IMR-90 (cell line): ENCODE results near the gene LRFN2. TPM values are rescaled to one million over a fixed set of nuclear protein-coding genes. Genes with fewer than 3 reads are reported as not detected.

Experiments used
- ATAC-seq: fragments of 200-7000 bp; cut with Tn5 transposase; 2 replicates; pipeline ENCODE4 v1.9.1; 2020; ENCODE audit warnings: low read depth, mild to moderate bottlenecking, moderate library complexity
- BruUV-seq: library from RNA; stranded (reverse); fragments of 400-500 nt; replicated peaks from 2 replicates; lab custom pipeline; 2021; lab: Mats Ljungman, UMichigan
- CTCF ChIA-PET: fragments of 300-600 bp; formaldehyde crosslinking; extraction: SDS; loops from one replicate; lab custom pipeline; 2021; ENCODE audit warnings: antibody characterized with exemption; lab: Yijun Ruan, JAX
- POLR2A ChIA-PET: fragments of 300-600 bp; sonication (Branson Sonifier 250); formaldehyde crosslinking; loops from one replicate; lab custom pipeline; 2022; ENCODE audit warnings: antibody characterized with exemption; ENCODE audit not compliant: unreplicated experiment; lab: Charles Lee
- DNase-seq: peaks from one replicate; pipeline ENCODE4 v3.0.0; 2013
- H2AFZ ChIP-seq: replicated peaks from 2 replicates; pipeline ENCODE3; 2013; ENCODE audit warnings: low read length, mild to moderate bottlenecking; ENCODE audit not compliant: poor library complexity
- H2AK5ac ChIP-seq: 2 replicates; pipeline ENCODE4 v1.6.1; 2013; ENCODE audit warnings: low read depth, low read length, inconsistent platforms
- H2AK9ac ChIP-seq: replicated peaks from 2 replicates; pipeline ENCODE3; 2013; ENCODE audit warnings: mild to moderate bottlenecking, low read depth, low read length, moderate library complexity; ENCODE audit not compliant: poor library complexity
- H2BK120ac ChIP-seq: 2 replicates; pipeline ENCODE4 v1.6.1; 2013; ENCODE audit warnings: low read depth, low read length, inconsistent platforms
- H2BK15ac ChIP-seq: 3 replicates; pipeline ENCODE4 v1.6.1; 2013; ENCODE audit warnings: low read depth, low read length, inconsistent platforms
- H2BK20ac ChIP-seq: 2 replicates; pipeline ENCODE4 v1.6.1; 2013; ENCODE audit warnings: low read depth, mild to moderate bottlenecking, inconsistent platforms, low read length, moderate library complexity
- H2BK5ac ChIP-seq: 2 replicates; pipeline ENCODE4 v1.6.1; 2013; ENCODE audit warnings: mild to moderate bottlenecking, low read depth, low read length, inconsistent platforms; ENCODE audit not compliant: poor library complexity, severe bottlenecking
- H3K14ac ChIP-seq: replicated peaks from 2 replicates; pipeline ENCODE4 v1.6.1; 2013; ENCODE audit warnings: low read depth, low read length, inconsistent platforms
- H3K18ac ChIP-seq: 2 replicates; pipeline ENCODE4 v1.6.1; 2013; ENCODE audit warnings: low read depth, low read length, control low read depth
- H3K23ac ChIP-seq: 2 replicates; pipeline ENCODE4 v1.6.1; 2013; ENCODE audit warnings: low read depth, low read length, inconsistent platforms
- H3K27ac ChIP-seq: 2 replicates; pipeline ENCODE4 v1.5.1; 2013; ENCODE audit warnings: mild to moderate bottlenecking, control low read depth, low read length; ENCODE audit not compliant: insufficient read depth
- H3K27me3 ChIP-seq: 2 replicates; pipeline ENCODE4 v1.6.1; 2013; ENCODE audit warnings: low read length; ENCODE audit not compliant: control insufficient read depth, insufficient read depth
- H3K36me3 ChIP-seq: 2 replicates; pipeline ENCODE4 v1.6.1; 2013; ENCODE audit warnings: low read length, mixed read lengths; ENCODE audit not compliant: control insufficient read depth, insufficient read depth
- H3K4ac ChIP-seq: 2 replicates; pipeline ENCODE4 v1.6.1; 2013; ENCODE audit warnings: low read depth, low read length, inconsistent platforms
- H3K4me1 ChIP-seq: 2 replicates; pipeline ENCODE4 v1.6.1; 2013; ENCODE audit warnings: low read length, mixed read lengths; ENCODE audit not compliant: control insufficient read depth, insufficient read depth
- H3K4me2 ChIP-seq: 2 replicates; pipeline ENCODE4 v1.6.1; 2013; ENCODE audit warnings: low read depth, mild to moderate bottlenecking, control low read depth, low read length, moderate library complexity
- H3K4me3 ChIP-seq: 2 replicates; pipeline ENCODE4 v1.5.1; 2013; ENCODE audit warnings: low read depth, mild to moderate bottlenecking, control low read depth, low read length, moderate library complexity; ENCODE audit not compliant: insufficient read depth
- H3K56ac ChIP-seq: 2 replicates; pipeline ENCODE4 v1.6.1; 2013; ENCODE audit warnings: low read length, inconsistent platforms; ENCODE audit not compliant: insufficient read depth; ENCODE audit errors: extremely low read depth
- H3K79me1 ChIP-seq, 2 experiments: 2 replicates each; pipeline ENCODE4 v1.6.1; 2013; ENCODE audit warnings: low read length in 2 of 2, inconsistent platforms in 1 of 2, low read depth in 1 of 2
- H3K9ac ChIP-seq: 2 replicates; pipeline ENCODE4 v1.6.1; 2013; ENCODE audit warnings: low read depth, low read length, control low read depth
- H3K9me1 ChIP-seq: 2 replicates; pipeline ENCODE4 v1.6.1; 2013; ENCODE audit warnings: low read length, inconsistent platforms; ENCODE audit not compliant: insufficient read depth
- H3K9me3 ChIP-seq: 2 replicates; pipeline ENCODE4 v1.6.1; 2013; ENCODE audit warnings: low read length; ENCODE audit not compliant: control insufficient read depth, insufficient read depth
- H4K20me1 ChIP-seq: 2 replicates; pipeline ENCODE4 v1.6.1; 2013; ENCODE audit warnings: low read length, inconsistent platforms; ENCODE audit not compliant: insufficient read depth
- H4K5ac ChIP-seq: 2 replicates; pipeline ENCODE4 v1.6.1; 2013; ENCODE audit warnings: mild to moderate bottlenecking, low read depth, low read length, control low read depth
- H4K8ac ChIP-seq, 2 experiments: 2 replicates each; pipeline ENCODE4 v1.6.1; 2013; ENCODE audit warnings: low read depth in 2 of 2, low read length in 2 of 2, control low read depth in 1 of 2, inconsistent platforms in 1 of 2
- H4K91ac ChIP-seq: 2 replicates; pipeline ENCODE4 v1.6.1; 2013; ENCODE audit warnings: low read depth, low read length, inconsistent platforms; ENCODE audit not compliant: insufficient read depth
- BHLHE40 ChIP-seq: fragments of 150-350 bp; IDR thresholded peaks from 2 replicates; pipeline ENCODE4 v1.6.1; 2016; ENCODE audit warnings: mild to moderate bottlenecking, low read depth, low read length
- CEBPB ChIP-seq: IDR thresholded peaks from 2 replicates; pipeline ENCODE4 v1.6.1; 2012; ENCODE audit warnings: low read depth, low read length, improper control_type of control experiment
- CHD1 ChIP-seq: IDR thresholded peaks from 2 replicates; pipeline ENCODE4 v1.6.1; 2012; ENCODE audit warnings: low read depth, low read length, improper control_type of control experiment
- CTCF ChIP-seq: conservative IDR thresholded peaks from 2 replicates; pipeline ENCODE4 v1.5.1; 2012; ENCODE audit warnings: mild to moderate bottlenecking, low read depth, low read length, improper control_type of control experiment
- FOS ChIP-seq: fragments of 150-350 bp; IDR thresholded peaks from 2 replicates; pipeline ENCODE4 v1.6.1; 2016; ENCODE audit warnings: low read depth, low read length
- MAFK ChIP-seq: IDR thresholded peaks from 2 replicates; pipeline ENCODE4 v1.6.1; 2012; ENCODE audit warnings: low read depth, low read length, improper control_type of control experiment
- MXI1 ChIP-seq: IDR thresholded peaks from 2 replicates; pipeline ENCODE4 v1.6.1; 2012; ENCODE audit warnings: low read depth, mild to moderate bottlenecking, low read length, moderate library complexity, borderline replicate concordance
- POLR2A ChIP-seq: IDR thresholded peaks from 2 replicates; pipeline ENCODE4 v1.6.1; 2012; ENCODE audit warnings: mild to moderate bottlenecking, low read depth, low read length
- RAD21 ChIP-seq: IDR thresholded peaks from 2 replicates; pipeline ENCODE4 v1.6.1; 2012; ENCODE audit warnings: low read length, improper control_type of control experiment
- RFX5 ChIP-seq: IDR thresholded peaks from 2 replicates; pipeline ENCODE4 v1.8.0; 2012; ENCODE audit warnings: low read depth, mild to moderate bottlenecking, low read length, moderate library complexity
- SMC3 ChIP-seq: fragments of 150-350 bp; IDR thresholded peaks from 2 replicates; pipeline ENCODE4 v1.6.1; 2016; ENCODE audit warnings: low read depth, mild to moderate bottlenecking, antibody characterized with exemption, low read length, moderate library complexity
- WGBS, 2 experiments: methylation state at CpG; one replicate each; pipeline versions ENCODE4 v1.1.5 to v1.1.7; 2013; ENCODE audit warnings: missing lambda C conversion rate in 2 of 2; ENCODE audit not compliant: insufficient read length in 1 of 2; ENCODE audit errors: extremely low coverage in 2 of 2; 5-methylcytosine and 5-hydroxymethylcytosine counted together
- dilution Hi-C: fragments of 300-500 bp; cut with HindIII; formaldehyde crosslinking; loops from one replicate; pipeline ENCODE4 v1.14.3; 2018; ENCODE audit warnings: low sequenced_read_pairs; ENCODE audit not compliant: unreplicated experiment
- in situ Hi-C: fragments of 300-500 bp; cut with MboI; formaldehyde crosslinking; loops from 3 replicates; pipeline ENCODE4 v1.14.3; 2019; ENCODE audit warnings: low sequenced_read_pairs, inconsistent platforms, mixed read lengths
- intact Hi-C: fragments of 100-400 bp; cut with micrococcal nuclease; formaldehyde crosslinking; loops from 2 replicates; pipeline ENCODE4 v1.10.0; 2022
- polyA plus RNA-seq, 3 experiments: library from polyadenylated mRNA; depleted of rRNA; stranded (reverse); fragments of >200 nt; gene quantifications; 2 replicates each; pipeline ENCODE4 v1.2.3, GENCODE V29; 2012; ENCODE audit warnings: low replicate concordance in 1 of 3
- total RNA-seq: library from RNA; depleted of rRNA; stranded (reverse); fragments of >200 nt; gene quantifications from 2 replicates; pipeline ENCODE4 v1.2.3, GENCODE V29; 2012

Gene LRFN2
- total and polyA plus RNA-seq, 2 of the 4 experiments (the other 2 are of a cell fraction), result not detected

GRCh38 chr6:40348591-40348990, 238.6 kb downstream of the LRFN2 start:
- H3K27ac ChIP-seq, result no peak overlapping the region
- in situ Hi-C loops, result no loop called here

More at GRCh38 chr6:40348591-40348990, 238.6 kb downstream of the LRFN2 start:
- H3K9me1 ChIP-seq, result no peaks in the 10 kb centered on the region
- no peak overlapping the region for H2AK5ac ChIP-seq
- no peak overlapping the region for H3K14ac ChIP-seq
- BruUV-seq, result no TSS peak
- no peak overlapping the region for H2AFZ ChIP-seq
- H4K5ac ChIP-seq, result no peak overlapping the region
- intact Hi-C loops (no loop called here), dilution Hi-C loops (no loop called here)
- CTCF ChIA-PET, result no interaction called here
- H2BK20ac ChIP-seq, result no peak overlapping the region
- no peaks in the 10 kb centered on the region for H3K27me3 ChIP-seq
- no peaks in the 10 kb centered on the region for H3K79me1 ChIP-seq
- WGBS, 2 experiments, result 67% methylated on average over 3 of the region's 4 CpGs; no CpG with 5 or more reads in 1 of the 2 experiments
- H2BK5ac ChIP-seq, result no peak overlapping the region
- no peak overlapping the region for H4K8ac ChIP-seq
- no peak overlapping the region for H3K4me3 ChIP-seq
- POLR2A ChIA-PET, result no interaction called here
- H2AK9ac ChIP-seq, result no peak overlapping the region
- TF ChIP-seq CTCF (no peak), FOS (no peak), BHLHE40 (no peak), CHD1 (no peak), RAD21 (no peak), MXI1 (no peak), MAFK (no peak), RFX5 (no peak), SMC3 (no peak), POLR2A (no peak), CEBPB (no peak)
- no peak for DNase-seq
- no peaks in the 10 kb centered on the region for H3K9me3 ChIP-seq
- no peak overlapping the region for H3K56ac ChIP-seq
- H3K4ac ChIP-seq, result no peak overlapping the region
- H3K4me1 ChIP-seq, result no peaks in the 10 kb centered on the region
- H4K91ac ChIP-seq, result no peak overlapping the region
- no peak overlapping the region for H3K23ac ChIP-seq
- H3K9ac ChIP-seq, result no peak overlapping the region
- no peak overlapping the region for H2BK120ac ChIP-seq
- H3K18ac ChIP-seq, result no peak overlapping the region
- no peak overlapping the region for H3K4me2 ChIP-seq
- H4K20me1 ChIP-seq, result no peaks in the 10 kb centered on the region
- ATAC-seq, result no peak
- H3K36me3 ChIP-seq, result no peaks in the 10 kb centered on the region
- no peak overlapping the region for H2BK15ac ChIP-seq
